Measurements from ENCODE around the gene OR2H2. TPM values are rescaled to one million over a fixed set of nuclear protein-coding genes. Genes with fewer than 3 reads are reported as not detected.

The OR2H2 gene
- 0.03 TPM for polyA plus RNA-seq
- long read RNA-seq, donor 1, result 0 reads
- long read RNA-seq, donor 2, result 0 reads
- long read RNA-seq, donor 3, result 0 reads
- long read RNA-seq, donor 4, result 0 reads
- long read RNA-seq, donor 5, result 0 reads
- long read RNA-seq, donor 6, result 0 reads
- long read RNA-seq, donor 7, partial matches to known transcripts, result 0 of 1 reads
- long read RNA-seq, donor 7, other reads (novel, unspliced or antisense), result 0 of 1 reads
- long read RNA-seq, donor 8, result 0 reads
- long read RNA-seq, donor 9, result 0 reads
- long read RNA-seq, donor 10, result 0 reads
- long read RNA-seq, donor 11, result 0 reads

GRCh38 chr6:29584821-29585220, at the start of gene OR2H2:
TSS of gene OR2H2 (plus strand) at chr6:29585121. CDS start at chr6:29587945, 2,824 bp downstream.
- Histone ChIP-seq H3K27me3 (ENCODE audit: control insufficient read depth, insufficient read depth, low read length) (peaks cover 5% of the 10 kb centered on the region), H3K9me3 (ENCODE audit: control insufficient read depth, low read depth, low read length) (no peaks in the 10 kb centered on the region), H3K36me3 (ENCODE audit: control insufficient read depth, insufficient read depth, low read length) (no peaks in the 10 kb centered on the region), H3K4me3 (ENCODE audit: low read length) (no peak within 1 kb of the TSS), H3K27ac (ENCODE audit: low read length) (no peak within 1 kb of the TSS), H3K4me1 (ENCODE audit: control insufficient read depth, insufficient read depth, low read length) (no peaks in the 10 kb centered on the region)
- no peak for DNase-seq

- no peaks in the 10 kb centered on the region for H3K9me3 ChIP-seq (ENCODE audit: control insufficient read depth, low read depth, low read length)
- no peak overlapping the region for H3K27ac ChIP-seq (ENCODE audit: low read length)
- no peaks in the 10 kb centered on the region for H3K36me3 ChIP-seq (ENCODE audit: control insufficient read depth, insufficient read depth, low read length)
- no peak for DNase-seq
- H3K4me3 ChIP-seq (ENCODE audit: low read length), result no peak overlapping the region
- no peaks in the 10 kb centered on the region for H3K4me1 ChIP-seq (ENCODE audit: control insufficient read depth, insufficient read depth, low read length)
- H3K27me3 ChIP-seq (ENCODE audit: control insufficient read depth, insufficient read depth, low read length), result no peaks in the 10 kb centered on the region
- WGBS (ENCODE audit: insufficient coverage, low lambda C conversion rate), result no CpG with 5 or more reads among the region's 4 CpGs
These were observed 47.1 kb upstream of the OR2H2 start for GRCh38 chr6:29537714-29538403.

- no peak overlapping the region for H3K4me3 ChIP-seq (ENCODE audit: low read length)
- DNase-seq, result no peak
- no peaks in the 10 kb centered on the region for H3K36me3 ChIP-seq (ENCODE audit: control insufficient read depth, insufficient read depth, low read length)
- no peaks in the 10 kb centered on the region for H3K9me3 ChIP-seq (ENCODE audit: control insufficient read depth, low read depth, low read length)
- WGBS (ENCODE audit: insufficient coverage, low lambda C conversion rate), result no CpG with 5 or more reads among the region's 3 CpGs
- H3K27me3 ChIP-seq (ENCODE audit: control insufficient read depth, insufficient read depth, low read length), result peaks cover 21% of the 10 kb centered on the region
- H3K4me1 ChIP-seq (ENCODE audit: control insufficient read depth, insufficient read depth, low read length), result no peaks in the 10 kb centered on the region
- no peak overlapping the region for H3K27ac ChIP-seq (ENCODE audit: low read length)
These were observed 37.3 kb upstream of the OR2H2 start for GRCh38 chr6:29547573-29547972.

GRCh38 chr6:29552512-29553051, 32.3 kb upstream of the OR2H2 start:
- Histone ChIP-seq H3K4me3 (ENCODE audit: low read length) (no peak overlapping the region), H3K36me3 (ENCODE audit: control insufficient read depth, insufficient read depth, low read length) (no peaks in the 10 kb centered on the region), H3K9me3 (ENCODE audit: control insufficient read depth, low read depth, low read length) (peaks cover 3% of the 10 kb centered on the region), H3K27ac (ENCODE audit: low read length) (no peak overlapping the region), H3K27me3 (ENCODE audit: control insufficient read depth, insufficient read depth, low read length) (peaks cover 56% of the 10 kb centered on the region), H3K4me1 (ENCODE audit: control insufficient read depth, insufficient read depth, low read length) (no peaks in the 10 kb centered on the region)
- 40% methylated on average over 1 of the region's 5 CpGs for WGBS (ENCODE audit: insufficient coverage, low lambda C conversion rate)
- DNase-seq, result peak; percentile 19 to 38

GRCh38 chr6:29553268-29554057, 31.5 kb upstream of the OR2H2 start:
- Histone ChIP-seq H3K27ac (ENCODE audit: low read length) (no peak overlapping the region), H3K9me3 (ENCODE audit: control insufficient read depth, low read depth, low read length) (peaks cover 3% of the 10 kb centered on the region), H3K4me1 (ENCODE audit: control insufficient read depth, insufficient read depth, low read length) (no peaks in the 10 kb centered on the region), H3K27me3 (ENCODE audit: control insufficient read depth, insufficient read depth, low read length) (peaks cover 56% of the 10 kb centered on the region), H3K36me3 (ENCODE audit: control insufficient read depth, insufficient read depth, low read length) (no peaks in the 10 kb centered on the region), H3K4me3 (ENCODE audit: low read length) (no peak overlapping the region)
- DNase-seq, result peak; percentile 33 to 42
- no CpG with 5 or more reads among the region's 83 CpGs for WGBS (ENCODE audit: insufficient coverage, low lambda C conversion rate)

- DNase-seq, result no peak
- WGBS (ENCODE audit: insufficient coverage, low lambda C conversion rate), result 84% methylated on average over 3 of the region's 5 CpGs
- Histone ChIP-seq H3K4me3 (ENCODE audit: low read length) (no peak overlapping the region), H3K4me1 (ENCODE audit: control insufficient read depth, insufficient read depth, low read length) (no peaks in the 10 kb centered on the region), H3K27me3 (ENCODE audit: control insufficient read depth, insufficient read depth, low read length) (peaks cover 58% of the 10 kb centered on the region), H3K27ac (ENCODE audit: low read length) (no peak overlapping the region), H3K36me3 (ENCODE audit: control insufficient read depth, insufficient read depth, low read length) (no peaks in the 10 kb centered on the region), H3K9me3 (ENCODE audit: control insufficient read depth, low read depth, low read length) (peaks cover 3% of the 10 kb centered on the region)
These were observed 30.2 kb upstream of the OR2H2 start for GRCh38 chr6:29554764-29555163.

- no peaks in the 10 kb centered on the region for H3K36me3 ChIP-seq (ENCODE audit: control insufficient read depth, insufficient read depth, low read length)
- H3K4me1 ChIP-seq (ENCODE audit: control insufficient read depth, insufficient read depth, low read length), result no peaks in the 10 kb centered on the region
- no peak overlapping the region for H3K27ac ChIP-seq (ENCODE audit: low read length)
- peaks cover 3% of the 10 kb centered on the region for H3K9me3 ChIP-seq (ENCODE audit: control insufficient read depth, low read depth, low read length)
- peaks cover 40% of the 10 kb centered on the region for H3K27me3 ChIP-seq (ENCODE audit: control insufficient read depth, insufficient read depth, low read length)
- no peak for DNase-seq
- no peak overlapping the region for H3K4me3 ChIP-seq (ENCODE audit: low read length)
These were observed 27.6 kb upstream of the OR2H2 start for GRCh38 chr6:29557320-29557719.

GRCh38 chr6:29558439-29559079, 26.4 kb upstream of the OR2H2 start:
- no peak overlapping the region for H3K27ac ChIP-seq (ENCODE audit: low read length)
- H3K36me3 ChIP-seq (ENCODE audit: control insufficient read depth, insufficient read depth, low read length), result no peaks in the 10 kb centered on the region
- H3K4me1 ChIP-seq (ENCODE audit: control insufficient read depth, insufficient read depth, low read length), result no peaks in the 10 kb centered on the region
- 100% methylated on average over 1 of the region's 22 CpGs for WGBS (ENCODE audit: insufficient coverage, low lambda C conversion rate)
- H3K9me3 ChIP-seq (ENCODE audit: control insufficient read depth, low read depth, low read length), result peaks cover 1% of the 10 kb centered on the region
- peaks cover 28% of the 10 kb centered on the region for H3K27me3 ChIP-seq (ENCODE audit: control insufficient read depth, insufficient read depth, low read length)
- DNase-seq, result no peak
- H3K4me3 ChIP-seq (ENCODE audit: low read length), result no peak overlapping the region

- WGBS (ENCODE audit: insufficient coverage, low lambda C conversion rate), result 87% methylated on average over 3 of the region's 6 CpGs
- DNase-seq, result peak in 1 of 2 donors; percentile 5
- Histone ChIP-seq H3K27ac (ENCODE audit: low read length) (no peak within 1 kb of the TSS), H3K36me3 (ENCODE audit: control insufficient read depth, insufficient read depth, low read length) (no peaks in the 10 kb centered on the region), H3K27me3 (ENCODE audit: control insufficient read depth, insufficient read depth, low read length) (peaks cover 16% of the 10 kb centered on the region), H3K4me3 (ENCODE audit: low read length) (no peak within 1 kb of the TSS), H3K4me1 (ENCODE audit: control insufficient read depth, insufficient read depth, low read length) (no peaks in the 10 kb centered on the region), H3K9me3 (ENCODE audit: control insufficient read depth, low read depth, low read length) (no peaks in the 10 kb centered on the region)
These were observed 25.2 kb upstream of the OR2H2 start, which contains the start of gene UBD for GRCh38 chr6:29559524-29560287. TSS of gene UBD (minus strand) at chr6:29559732. CDS start at chr6:29559701, 31 bp downstream.

Measured in large intestine (tissue), 12 donors.